GM12864 (cell line): ENCODE measurements around the gene LRRK2.
"Not testable (repeated sequence)": the region's sequence is repeated elsewhere in the genome, so short reads cannot be mapped to it uniquely, and the experiment has no call there.

ENCODE experiments used
- DNase-seq: peaks from one replicate; pipeline ENCODE4 v3.0.0-alpha.2; 2011; ENCODE audit warnings: low read depth
- H3K4me3 ChIP-seq: 2 replicates; pipeline ENCODE4 v1.5.1; 2011; ENCODE audit warnings: mild to moderate bottlenecking, low read depth, low read length, control low read depth
- TF ChIP-seq, protein P1 (sequence below): IDR thresholded peaks from 2 replicates; pipeline ENCODE4 v1.5.1; 2011; ENCODE audit warnings: low read depth, mild to moderate bottlenecking, moderate library complexity, low read length, control low read depth, inconsistent platforms; ENCODE audit errors: missing control alignments

Gene LRRK2

DNA sequence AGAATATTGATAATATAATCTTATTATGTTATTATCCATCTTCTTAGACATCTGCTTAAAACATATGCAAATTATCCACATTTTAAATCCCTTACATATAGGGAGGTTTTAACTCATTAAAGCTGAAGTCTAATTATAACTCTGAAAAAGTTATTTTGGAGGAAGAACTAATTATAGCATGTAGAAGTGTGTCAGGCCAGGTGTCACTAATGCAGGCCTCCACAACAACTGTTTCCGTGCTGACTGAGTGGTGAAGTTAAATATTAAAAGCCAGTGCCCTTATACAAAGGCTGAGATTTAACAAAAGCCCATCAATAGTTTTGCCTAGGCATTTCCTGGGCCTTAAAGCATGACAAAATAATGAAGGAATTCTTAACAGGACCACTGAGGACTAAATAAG is 157.4 kb downstream of the LRRK2 start:
- TF ChIP-seq, protein P1, sequence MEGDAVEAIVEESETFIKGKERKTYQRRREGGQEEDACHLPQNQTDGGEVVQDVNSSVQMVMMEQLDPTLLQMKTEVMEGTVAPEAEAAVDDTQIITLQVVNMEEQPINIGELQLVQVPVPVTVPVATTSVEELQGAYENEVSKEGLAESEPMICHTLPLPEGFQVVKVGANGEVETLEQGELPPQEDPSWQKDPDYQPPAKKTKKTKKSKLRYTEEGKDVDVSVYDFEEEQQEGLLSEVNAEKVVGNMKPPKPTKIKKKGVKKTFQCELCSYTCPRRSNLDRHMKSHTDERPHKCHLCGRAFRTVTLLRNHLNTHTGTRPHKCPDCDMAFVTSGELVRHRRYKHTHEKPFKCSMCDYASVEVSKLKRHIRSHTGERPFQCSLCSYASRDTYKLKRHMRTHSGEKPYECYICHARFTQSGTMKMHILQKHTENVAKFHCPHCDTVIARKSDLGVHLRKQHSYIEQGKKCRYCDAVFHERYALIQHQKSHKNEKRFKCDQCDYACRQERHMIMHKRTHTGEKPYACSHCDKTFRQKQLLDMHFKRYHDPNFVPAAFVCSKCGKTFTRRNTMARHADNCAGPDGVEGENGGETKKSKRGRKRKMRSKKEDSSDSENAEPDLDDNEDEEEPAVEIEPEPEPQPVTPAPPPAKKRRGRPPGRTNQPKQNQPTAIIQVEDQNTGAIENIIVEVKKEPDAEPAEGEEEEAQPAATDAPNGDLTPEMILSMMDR, result no peak
- no peak overlapping the region for H3K4me3 ChIP-seq
- no peak for DNase-seq

DNA sequence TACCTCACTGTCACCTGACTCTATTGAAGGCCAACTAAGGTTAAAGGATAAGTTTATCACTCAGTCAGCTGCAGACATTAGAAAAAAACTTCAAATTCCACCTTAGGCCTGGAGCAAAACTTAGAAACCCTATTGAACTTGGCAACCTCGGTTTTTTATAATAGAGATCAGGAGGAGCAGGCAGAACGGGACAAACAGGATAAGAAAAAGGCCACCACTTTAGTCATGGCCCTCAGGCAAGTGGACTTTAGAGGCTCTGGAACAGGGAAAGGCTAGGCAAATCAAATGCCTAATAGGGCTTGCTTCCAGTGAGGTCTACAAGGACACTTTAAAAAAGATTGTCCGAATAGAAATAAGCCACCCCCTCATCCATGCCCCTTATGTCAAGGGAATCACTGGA is 162.5 kb downstream of the LRRK2 start:
- not testable (repeated sequence) for H3K4me3 ChIP-seq, DNase-seq

GRCh38 chr12:40390980-40391379 is 166.2 kb downstream of the LRRK2 start:
- DNase-seq, result no peak
- TF ChIP-seq, protein P1, result no peak
- H3K4me3 ChIP-seq, result no peak overlapping the region

DNA sequence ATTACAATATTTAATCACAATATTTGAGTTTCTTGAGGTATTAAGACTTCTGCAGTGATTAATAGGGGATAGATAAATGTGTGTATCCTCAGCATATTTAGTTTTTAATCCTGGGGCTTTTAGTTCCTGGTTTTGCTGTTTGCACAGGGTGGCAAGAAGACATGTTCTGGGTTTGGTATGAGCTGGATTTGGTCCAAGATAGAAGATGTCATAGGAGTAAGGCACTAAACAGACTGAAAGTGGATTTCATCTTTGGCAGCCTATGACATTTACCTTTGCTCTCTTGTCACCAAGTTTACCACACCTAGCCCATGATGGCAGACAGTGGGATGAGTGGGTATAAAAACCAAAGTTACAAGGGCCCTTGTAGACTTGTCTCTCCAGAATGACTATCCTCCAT is 168.2 kb downstream of the LRRK2 start:
- no peak for DNase-seq
- TF ChIP-seq, protein P1, result no peak
- H3K4me3 ChIP-seq, result no peak overlapping the region

- H3K4me3 ChIP-seq, result no peak overlapping the region
- TF ChIP-seq, protein P1, result no peak
- DNase-seq, result no peak
These were observed 174.9 kb downstream of the LRRK2 start for GRCh38 chr12:40399656-40400055.

DNA sequence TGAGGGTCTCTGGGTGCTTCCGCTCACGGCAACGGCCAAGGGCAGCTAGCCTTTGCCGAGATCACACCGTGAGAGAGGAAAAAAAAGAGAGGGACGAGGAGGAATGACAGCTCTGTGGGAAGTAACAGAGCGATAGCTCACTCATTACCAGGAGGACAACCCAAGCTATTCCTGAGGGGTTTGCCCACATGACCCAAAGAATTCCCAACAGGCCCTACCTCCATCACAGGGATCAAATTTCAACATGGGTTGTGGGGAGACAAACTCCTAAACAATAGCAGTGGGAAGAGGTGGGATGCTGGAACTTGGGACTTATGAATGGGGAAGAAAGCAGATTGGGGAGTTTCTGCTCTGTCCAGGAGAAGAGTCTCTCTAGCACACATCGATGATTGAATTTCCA is 180.6 kb downstream of the LRRK2 start:
- TF ChIP-seq, protein P1, result no peak
- DNase-seq, result no peak
- H3K4me3 ChIP-seq, result no peak overlapping the region
